GM19452 (cell line): ENCODE data around the gene ITLN1.

Experiments used
- ATAC-seq: cut with Tn5 transposase; IDR thresholded peaks from one replicate; pipeline ENCODE4 v1.9.1; 2021; ENCODE audit not compliant: unreplicated experiment

Gene ITLN1

GRCh38 chr1:160826546-160826945, 58.4 kb downstream of the ITLN1 start:
- no peak for ATAC-seq
